Fibroblast of pulmonary artery (primary cell): ENCODE data around the gene STRN4.

ENCODE experiments used
- DNase-seq: peaks from one replicate; pipeline ENCODE4 v3.0.0-alpha.2; 2010; ENCODE audit warnings: low read depth
- H3K4me3 ChIP-seq: replicated peaks from 2 replicates; pipeline ENCODE4 v1.5.1; 2011; ENCODE audit warnings: low read depth, mild to moderate bottlenecking, control low read depth, low read length, moderate library complexity
- CTCF ChIP-seq: IDR thresholded peaks from 2 replicates; pipeline ENCODE4 v1.5.1; 2011; ENCODE audit warnings: mild to moderate bottlenecking, control low read depth, low read length, inconsistent platforms; ENCODE audit errors: missing control alignments

The STRN4 gene

GRCh38 chr19:46746281-46747057 is at the start of gene STRN4:
STRN4 (minus strand) TSS chr19:46746450; CDS start chr19:46746430, 20 bp downstream.
- TF ChIP-seq CTCF, result no peak
- DNase-seq, result no peak
- peak within 1 kb of the TSS; percentile 74 for H3K4me3 ChIP-seq

- DNase-seq, result no peak
- TF ChIP-seq CTCF, result no peak
- no peak overlapping the region for H3K4me3 ChIP-seq
Observed at GRCh38 chr19:46791944-46792343, 45.7 kb upstream of the STRN4 start.

- H3K4me3 ChIP-seq, result no peak overlapping the region
- DNase-seq, result no peak
- TF ChIP-seq CTCF, result no peak
Observed at GRCh38 chr19:46789371-46789770, 43.1 kb upstream of the STRN4 start.

GRCh38 chr19:46788968-46789338 is 42.7 kb upstream of the STRN4 start:
- H3K4me3 ChIP-seq, result no peak overlapping the region
- no peak for TF ChIP-seq CTCF
- DNase-seq, result no peak

GRCh38 chr19:46788262-46788967 is 42.2 kb upstream of the STRN4 start, which contains the start of gene SLC1A5:
SLC1A5 (minus strand) TSS chr19:46788594; CDS start chr19:46787965, 629 bp downstream.
- DNase-seq, result peak; percentile 96
- no peak for TF ChIP-seq CTCF
- H3K4me3 ChIP-seq, result peak within 1 kb of the TSS; percentile 87

- TF ChIP-seq CTCF, result no peak
- DNase-seq, result peak; percentile 79
- peak overlapping the region; percentile 87 for H3K4me3 ChIP-seq
Observed at GRCh38 chr19:46787331-46788261, 41.3 kb upstream of the STRN4 start.
